Subcutaneous abdominal adipose tissue (tissue), 5 donors: ENCODE data around the gene SSX2.
"Not testable (repeated sequence)": the region's sequence is repeated elsewhere in the genome, so short reads cannot be mapped to it uniquely, and the experiment has no call there.

Source experiments
- H3K27ac ChIP-seq: one replicate; pipeline ENCODE4 v1.7.0; 2013; ENCODE audit warnings: low read depth, mild to moderate bottlenecking, inconsistent platforms, low read length, moderate library complexity
- H3K27me3 ChIP-seq, 5 donors: one replicate each; pipeline ENCODE4 v1.7.0; 2013; ENCODE audit warnings: low read length in 5 of 5, inconsistent platforms in 1 of 5; ENCODE audit not compliant: control insufficient read depth in 5 of 5, insufficient read depth in 4 of 5
- H3K36me3 ChIP-seq, 5 donors: one replicate each; pipeline ENCODE4 v1.7.0; 2013; ENCODE audit warnings: low read length in 5 of 5; ENCODE audit not compliant: control insufficient read depth in 5 of 5, insufficient read depth in 5 of 5
- H3K4me1 ChIP-seq, 5 donors: one replicate each; pipeline ENCODE4 v1.7.0; 2013; ENCODE audit warnings: low read length in 5 of 5, mild to moderate bottlenecking in 3 of 5, moderate library complexity in 1 of 5; ENCODE audit not compliant: control insufficient read depth in 5 of 5, insufficient read depth in 5 of 5
- H3K4me3 ChIP-seq, 5 donors: one replicate each; pipeline ENCODE4 v1.7.0; 2013; ENCODE audit warnings: low read length in 5 of 5, low read depth in 1 of 5
- H3K9ac ChIP-seq, 5 donors: one replicate each; pipeline ENCODE4 v1.7.0; 2013; ENCODE audit warnings: low read length in 5 of 5, mild to moderate bottlenecking in 4 of 5, moderate library complexity in 3 of 5
- H3K9me3 ChIP-seq, 5 donors: one replicate each; pipeline ENCODE4 v1.7.0; 2013; ENCODE audit warnings: low read length in 5 of 5; ENCODE audit not compliant: control insufficient read depth in 5 of 5
- donor health status: healthy.
- donor health status: healthy.
- donor health status: healthy.
- donor health status: healthy.
- donor health status: healthy.

The SSX2 gene

GRCh38 chrX:52707078-52707477, at the start of gene SSX2:
Gene SSX2 (minus strand): TSS chrX:52707178. CDS start chrX:52705749, 1,429 bp downstream.
- not testable (repeated sequence) for H3K27ac ChIP-seq, H3K36me3 ChIP-seq, H3K9me3 ChIP-seq, H3K4me3 ChIP-seq, H3K27me3 ChIP-seq, H3K9ac ChIP-seq, H3K4me1 ChIP-seq

- not testable (repeated sequence) for H3K36me3 ChIP-seq, H3K4me3 ChIP-seq, H3K27me3 ChIP-seq, H3K9me3 ChIP-seq, H3K4me1 ChIP-seq, H3K9ac ChIP-seq, H3K27ac ChIP-seq
Measured at GRCh38 chrX:52750952-52751351, 44.0 kb upstream of the SSX2 start, which contains the start of gene SSX2B. Gene SSX2B (plus strand): TSS chrX:52751252. CDS start chrX:52752681, 1,429 bp downstream.

GRCh38 chrX:52692034-52692433, 14.9 kb downstream of the SSX2 start:
- H3K4me3 ChIP-seq, H3K9ac ChIP-seq, H3K4me1 ChIP-seq, H3K9me3 ChIP-seq, H3K27ac ChIP-seq, H3K36me3 ChIP-seq, H3K27me3 ChIP-seq: not testable (repeated sequence)

GRCh38 chrX:52662218-52662617, 44.8 kb downstream of the SSX2 start:
- not testable (repeated sequence) for H3K27ac ChIP-seq, H3K9ac ChIP-seq

GRCh38 chrX:52655475-52655874, 51.5 kb downstream of the SSX2 start:
- H3K27me3 ChIP-seq, H3K4me3 ChIP-seq, H3K36me3 ChIP-seq, H3K4me1 ChIP-seq, H3K27ac ChIP-seq, H3K9ac ChIP-seq, H3K9me3 ChIP-seq: not testable (repeated sequence)

More at GRCh38 chrX:52662218-52662617, 44.8 kb downstream of the SSX2 start:
- not testable (repeated sequence) for H3K9me3 ChIP-seq, H3K4me3 ChIP-seq, H3K27me3 ChIP-seq, H3K36me3 ChIP-seq, H3K4me1 ChIP-seq

- H3K27me3 ChIP-seq: not testable (repeated sequence)
Measured at GRCh38 chrX:52654800-52655199, 52.2 kb downstream of the SSX2 start, which contains the start of gene SSX7. Gene SSX7 (minus strand): TSS chrX:52654900. CDS start chrX:52653472, 1,428 bp downstream.

GRCh38 chrX:52650676-52651075, 56.3 kb downstream of the SSX2 start:
- not testable (repeated sequence) for H3K36me3 ChIP-seq, H3K4me3 ChIP-seq, H3K27me3 ChIP-seq, H3K9ac ChIP-seq, H3K27ac ChIP-seq, H3K9me3 ChIP-seq, H3K4me1 ChIP-seq

More at GRCh38 chrX:52654800-52655199, 52.2 kb downstream of the SSX2 start, which contains the start of gene SSX7:
- not testable (repeated sequence) for H3K36me3 ChIP-seq, H3K4me3 ChIP-seq, H3K4me1 ChIP-seq, H3K27ac ChIP-seq, H3K9me3 ChIP-seq, H3K9ac ChIP-seq

- H3K36me3 ChIP-seq, H3K4me3 ChIP-seq, H3K9me3 ChIP-seq, H3K4me1 ChIP-seq, H3K27ac ChIP-seq, H3K27me3 ChIP-seq, H3K9ac ChIP-seq: not testable (repeated sequence)
Measured at GRCh38 chrX:52648956-52649355, 58.0 kb downstream of the SSX2 start.
